Neuronal stem cell (in vitro differentiated cells): ENCODE measurements around the gene KLRC2.
"Not testable (repeated sequence)": the region's sequence is repeated elsewhere in the genome, so short reads cannot be mapped to it uniquely, and the experiment has no call there.

Experiments
- DNase-seq: peaks from one replicate; pipeline ENCODE4 v3.0.0-alpha.2; 2013; ENCODE audit warnings: low spot score
- H2AFZ ChIP-seq: one replicate; pipeline ENCODE4 v1.6.1; 2013; ENCODE audit warnings: mild to moderate bottlenecking, low read length, inconsistent platforms
- H2AK5ac ChIP-seq: 2 replicates; pipeline ENCODE4 v1.6.1; 2013; ENCODE audit warnings: low read depth, mild to moderate bottlenecking, inconsistent platforms, low read length, moderate library complexity, mixed read lengths
- H2BK120ac ChIP-seq: 2 replicates; pipeline ENCODE4 v1.6.1; 2013; ENCODE audit warnings: low read depth, mild to moderate bottlenecking, inconsistent platforms, low read length, moderate library complexity, mixed read lengths
- H2BK12ac ChIP-seq: one replicate; pipeline ENCODE4 v1.6.1; 2013; ENCODE audit warnings: low read length, inconsistent platforms
- H2BK15ac ChIP-seq: 2 replicates; pipeline ENCODE4 v1.6.1; 2013; ENCODE audit warnings: mild to moderate bottlenecking, low read length, inconsistent platforms, mixed read lengths
- H2BK5ac ChIP-seq: one replicate; pipeline ENCODE4 v1.6.1; 2013; ENCODE audit warnings: inconsistent platforms, mild to moderate bottlenecking, low read length, moderate library complexity
- H3K14ac ChIP-seq: one replicate; pipeline ENCODE4 v1.6.1; 2013; ENCODE audit warnings: low read length, inconsistent platforms
- H3K18ac ChIP-seq: 2 replicates; pipeline ENCODE4 v1.6.1; 2013; ENCODE audit warnings: low read length, inconsistent platforms
- H3K23ac ChIP-seq: 2 replicates; pipeline ENCODE4 v1.6.1; 2013; ENCODE audit warnings: low read depth, mild to moderate bottlenecking, mixed read lengths, low read length, inconsistent platforms; ENCODE audit not compliant: poor library complexity
- H3K27ac ChIP-seq: replicated peaks from 3 replicates; pipeline ENCODE4 v1.5.1; 2013; ENCODE audit warnings: low read length, inconsistent platforms
- H3K27me3 ChIP-seq, 3 experiments: 2 replicates each; pipeline ENCODE4 v1.6.1; 2013; ENCODE audit warnings: low read length in 3 of 3, mild to moderate bottlenecking in 2 of 3, inconsistent platforms in 1 of 3, low read depth in 1 of 3, mixed read lengths in 1 of 3, moderate library complexity in 1 of 3; ENCODE audit not compliant: control insufficient read depth in 3 of 3, insufficient read depth in 3 of 3
- H3K36me3 ChIP-seq, 2 donors: replicated peaks in 1 of 2; 2 replicates each; pipeline ENCODE4 v1.6.1; 2013; ENCODE audit warnings: low read length in 2 of 2; ENCODE audit not compliant: control insufficient read depth in 2 of 2, insufficient read depth in 2 of 2
- H3K4ac ChIP-seq: 2 replicates; pipeline ENCODE4 v1.6.1; 2013; ENCODE audit warnings: inconsistent platforms, mild to moderate bottlenecking, low read length, moderate library complexity
- H3K4me1 ChIP-seq, 2 donors: 1 replicate in 1 of 2; 2 replicates in 1 of 2; pipeline ENCODE4 v1.6.1; 2013; ENCODE audit warnings: low read length in 2 of 2, low read depth in 1 of 2; ENCODE audit not compliant: control insufficient read depth in 2 of 2, insufficient read depth in 1 of 2
- H3K4me2 ChIP-seq: one replicate; pipeline ENCODE4 v1.6.1; 2013; ENCODE audit warnings: mild to moderate bottlenecking, low read length, inconsistent platforms; ENCODE audit not compliant: insufficient read depth, poor library complexity, severe bottlenecking
- H3K4me3 ChIP-seq, 2 donors: 2 replicates each; pipeline ENCODE4 v1.5.1; 2013; ENCODE audit warnings: low read length in 2 of 2, mild to moderate bottlenecking in 2 of 2, inconsistent platforms in 1 of 2, moderate library complexity in 1 of 2
- H3K79me1 ChIP-seq: one replicate; pipeline ENCODE4 v1.6.1; 2013; ENCODE audit warnings: low read depth, mild to moderate bottlenecking, inconsistent platforms, low read length, moderate library complexity
- H3K9ac ChIP-seq: one replicate; pipeline ENCODE4 v1.6.1; 2013; ENCODE audit warnings: mild to moderate bottlenecking, low read depth, low read length, inconsistent platforms; ENCODE audit not compliant: poor library complexity
- H3K9me3 ChIP-seq, 2 donors: replicated peaks in 1 of 2; 2 replicates each; pipeline versions ENCODE3 to v1.6.1; 2013; ENCODE audit warnings: low read length in 2 of 2, mild to moderate bottlenecking in 2 of 2, inconsistent platforms in 1 of 2, low read depth in 1 of 2, mixed read lengths in 1 of 2, moderate library complexity in 1 of 2; ENCODE audit not compliant: control insufficient read depth in 2 of 2, insufficient read depth in 1 of 2
- H4K8ac ChIP-seq: one replicate; pipeline ENCODE4 v1.6.1; 2013; ENCODE audit warnings: low read depth, mild to moderate bottlenecking, inconsistent platforms, low read length, moderate library complexity
- H4K91ac ChIP-seq: one replicate; pipeline ENCODE4 v1.6.1; 2013; ENCODE audit warnings: low read length, low read depth, mild to moderate bottlenecking, inconsistent platforms; ENCODE audit not compliant: poor library complexity
- WGBS, 2 donors: extraction: QIAGEN DNeasy Blood & Tissue Kit; methylation state at CpG; one replicate each; pipeline ENCODE4 v1.1.7; 2013; ENCODE audit warnings: missing lambda C conversion rate in 2 of 2, mixed read lengths in 1 of 2; ENCODE audit not compliant: insufficient read length in 2 of 2, insufficient replicate concordance in 1 of 2; ENCODE audit errors: extremely low coverage in 2 of 2; 5-methylcytosine and 5-hydroxymethylcytosine counted together

The KLRC2 gene

GRCh38 chr12:10454531-10454930 is 18.7 kb upstream of the KLRC2 start:
- Histone ChIP-seq H3K9ac (no peak overlapping the region), H2BK5ac (no peak overlapping the region), H3K4me3 (no peak overlapping the region), H3K9me3 (peaks cover 0 to 7% of the 10 kb centered on the region in 2 donors), H2BK12ac (no peak overlapping the region), H4K8ac (no peak overlapping the region), H2BK120ac (no peak overlapping the region), H2AK5ac (no peak overlapping the region), H2AFZ (no peak overlapping the region), H3K18ac (no peak overlapping the region), H3K4ac (no peak overlapping the region), H3K27me3 (no peaks in the 10 kb centered on the region), H3K79me1 (no peaks in the 10 kb centered on the region), H2BK15ac (no peak overlapping the region), H3K23ac (no peak overlapping the region), H4K91ac (no peak overlapping the region), H3K4me1 (no peaks in the 10 kb centered on the region), H3K27ac (no peak overlapping the region), H3K36me3 (no peaks in the 10 kb centered on the region), H3K14ac (no peak overlapping the region), H3K4me2 (no peak overlapping the region)
- no CpG with 5 or more reads among the region's 1 CpG for WGBS, 2 donors
- DNase-seq, result no peak

DNA sequence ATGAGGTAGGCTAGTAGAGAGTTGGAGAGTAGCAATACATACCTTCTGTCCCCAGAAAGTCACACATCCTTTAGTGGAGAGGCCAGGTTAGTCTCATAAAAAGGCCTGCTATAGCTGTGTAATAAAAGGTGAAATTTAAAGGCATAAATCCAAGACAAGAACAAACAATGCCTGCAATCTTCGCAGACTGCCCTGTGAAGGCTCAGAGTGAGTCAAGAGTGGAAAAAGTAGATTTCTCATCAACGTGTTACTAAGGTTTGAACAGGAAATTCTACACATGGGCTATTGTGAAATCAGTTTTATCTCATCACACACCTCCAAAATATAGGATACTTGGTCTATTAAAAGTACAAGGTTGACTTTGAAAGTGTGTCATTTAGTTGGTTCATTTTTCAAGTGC is 17.3 kb upstream of the KLRC2 start, which contains the start of gene KLRC1:
Gene KLRC1, minus strand, starts transcription at position 222 of the 400 bp plus-strand sequence. CDS start 2,221 bp downstream, outside the sequence.
- no CpG with 5 or more reads among the region's 2 CpGs for WGBS, 2 donors
- Histone ChIP-seq H3K79me1 (no peaks in the 10 kb centered on the region), H3K4me3 (no peak within 1 kb of the TSS), H2BK5ac (no peak within 1 kb of the TSS), H3K27me3 (no peaks in the 10 kb centered on the region), H2BK15ac (no peak within 1 kb of the TSS), H3K23ac (no peak within 1 kb of the TSS), H4K8ac (no peak within 1 kb of the TSS), H3K4me1 (no peaks in the 10 kb centered on the region), H3K9ac (no peak within 1 kb of the TSS), H3K36me3 (no peaks in the 10 kb centered on the region), H2BK12ac (no peak within 1 kb of the TSS), H4K91ac (no peak within 1 kb of the TSS), H3K14ac (no peak within 1 kb of the TSS), H2BK120ac (no peak within 1 kb of the TSS), H2AK5ac (no peak within 1 kb of the TSS), H3K4me2 (no peak within 1 kb of the TSS), H3K4ac (no peak within 1 kb of the TSS), H3K18ac (no peak within 1 kb of the TSS), H2AFZ (no peak within 1 kb of the TSS), H3K9me3 (peaks cover 0 to 7% of the 10 kb centered on the region in 2 donors), H3K27ac (no peak within 1 kb of the TSS)
- DNase-seq, result no peak

DNA sequence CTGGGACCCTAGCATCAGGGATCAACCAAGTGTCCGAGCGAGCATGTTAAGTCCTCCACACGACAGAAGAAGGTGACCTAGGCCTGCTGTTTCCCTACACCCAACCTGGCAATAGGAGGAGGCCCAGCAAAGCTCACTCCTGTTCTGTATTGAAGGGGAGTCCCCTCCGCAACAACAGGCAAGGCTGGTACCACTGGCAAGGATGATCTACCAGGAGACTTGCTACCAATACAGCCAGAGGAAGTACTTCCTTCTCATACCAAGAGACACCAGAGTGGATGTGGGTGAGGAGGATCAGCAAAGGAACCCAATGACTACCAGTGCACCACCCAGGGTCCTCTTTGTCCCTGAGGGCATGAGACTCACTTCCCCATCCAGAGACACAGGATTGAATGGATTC is 12.4 kb upstream of the KLRC2 start:
- Histone ChIP-seq H2AK5ac (no peak overlapping the region), H2AFZ (no peak overlapping the region), H3K4me2 (no peak overlapping the region), H4K91ac (no peak overlapping the region), H3K4me3 (no peak overlapping the region), H3K27ac (no peak overlapping the region), H3K14ac (no peak overlapping the region), H3K4me1 (no peaks in the 10 kb centered on the region), H4K8ac (no peak overlapping the region), H3K23ac (no peak overlapping the region), H3K79me1 (no peaks in the 10 kb centered on the region), H3K27me3 (no peaks in the 10 kb centered on the region), H3K4ac (no peak overlapping the region), H3K18ac (no peak overlapping the region), H3K9ac (no peak overlapping the region), H2BK12ac (no peak overlapping the region), H2BK120ac (no peak overlapping the region), H3K9me3 (no peaks in the 10 kb centered on the region), H2BK5ac (no peak overlapping the region), H2BK15ac (no peak overlapping the region), H3K36me3 (no peaks in the 10 kb centered on the region)
- no CpG with 5 or more reads among the region's 4 CpGs for WGBS, 2 donors
- no peak for DNase-seq

DNA sequence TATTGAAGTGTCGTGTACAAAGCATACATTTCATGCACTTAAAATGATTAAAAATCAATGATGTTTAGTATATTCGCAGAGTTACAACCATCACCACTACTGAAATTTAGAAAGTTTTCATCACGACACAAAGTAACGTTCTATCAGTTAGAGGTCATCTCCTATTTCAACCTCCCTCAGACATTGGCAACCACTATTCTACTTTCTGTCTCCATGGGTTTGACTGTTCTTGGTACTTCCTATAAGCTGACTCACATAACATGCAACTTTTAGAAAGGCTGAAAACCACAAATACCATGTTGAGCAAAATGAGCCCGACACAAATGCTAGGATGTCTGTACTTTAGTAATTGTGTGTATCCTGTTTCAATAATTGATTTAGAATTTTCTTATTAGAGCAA is 10.2 kb upstream of the KLRC2 start:
- not testable (repeated sequence) for H2AFZ ChIP-seq, H3K36me3 ChIP-seq

More for the DNA sequence above, 10.2 kb upstream of the KLRC2 start:
- not testable (repeated sequence) for H4K8ac ChIP-seq, H3K4me2 ChIP-seq, H3K4me3 ChIP-seq, H2BK120ac ChIP-seq, H3K4me1 ChIP-seq, H3K27ac ChIP-seq, H2AK5ac ChIP-seq, H3K4ac ChIP-seq, H2BK5ac ChIP-seq, H3K14ac ChIP-seq, H3K9me3 ChIP-seq, H3K27me3 ChIP-seq, H2BK15ac ChIP-seq, H4K91ac ChIP-seq, H3K9ac ChIP-seq, H3K18ac ChIP-seq, H3K23ac ChIP-seq, DNase-seq, H3K79me1 ChIP-seq, H2BK12ac ChIP-seq
- no CpG with 5 or more reads among the region's 5 CpGs for WGBS, 2 donors
